K562 (cell line): ENCODE data around the gene ZNF516. TPM values are rescaled to one million over a fixed set of nuclear protein-coding genes. Genes with fewer than 3 reads are reported as not detected.

ENCODE experiments used
- ATAC-seq: fragments of 200-7000 bp; cut with Tn5 transposase; 3 replicates; pipeline ENCODE4 v1.9.1; 2020; ENCODE audit warnings: moderate library complexity
- BruUV-seq: library from RNA; stranded (reverse); fragments of 400-500 nt; replicated peaks from 2 replicates; lab custom pipeline; 2021; lab: Mats Ljungman, UMichigan
- CTCF ChIA-PET: fragments of 300-600 bp; formaldehyde crosslinking; extraction: SDS; loops from one replicate; lab custom pipeline; 2021; ENCODE audit warnings: low intra/inter-chr PET ratio; lab: Yijun Ruan, JAX
- POLR2A ChIA-PET: fragments of 300-600, 350-650 bp; sonication (Branson Sonifier 250); formaldehyde crosslinking; extraction: SDS; loops from one replicate; lab custom pipeline; 2021; ENCODE audit warnings: antibody characterized with exemption, inconsistent platforms; lab: Yijun Ruan, JAX
- DNase-seq, 4 experiments: peaks; one replicate each; pipeline versions ENCODE4 v3.0.0 to v3.0.0-alpha.2; 2011 to 2018; ENCODE audit warnings: low spot score in 3 of 4, mixed read lengths in 3 of 4; ENCODE audit errors: extremely low read depth in 1 of 4
- FAIRE-seq: peaks from 2 replicates; lab custom pipeline; 2011; peaks lifted over from hg19 to GRCh38; lab: Jason Lieb, UNC
- H2AFZ ChIP-seq: 2 replicates; pipeline ENCODE4 v1.6.0; 2011; ENCODE audit warnings: low read depth, low read length, control low read depth, inconsistent platforms
- H3K27ac ChIP-seq: fragments of 200-600 bp; 3 replicates; pipeline ENCODE4 v1.8.0; 2011; ENCODE audit warnings: low read depth, mild to moderate bottlenecking, control low read depth, inconsistent platforms, low read length, moderate library complexity, mixed read lengths; ENCODE audit errors: extremely low read depth
- H3K27me3 ChIP-seq, 2 experiments: fragments of 300-600 bp in 1 of 2; 2 replicates in 1 of 2; 3 replicates in 1 of 2; pipeline versions ENCODE4 v1.6.0 to v1.8.0; 2011; ENCODE audit warnings: inconsistent platforms in 2 of 2, low read length in 2 of 2, mild to moderate bottlenecking in 1 of 2, mixed read lengths in 1 of 2, moderate library complexity in 1 of 2; ENCODE audit not compliant: control insufficient read depth in 2 of 2, insufficient read depth in 2 of 2
- H3K36me3 ChIP-seq: fragments of 300-600 bp; 3 replicates; pipeline ENCODE4 v1.8.0; 2011; ENCODE audit warnings: mild to moderate bottlenecking, low read length, inconsistent platforms; ENCODE audit not compliant: control insufficient read depth, insufficient read depth
- H3K4me1 ChIP-seq, 2 experiments: fragments of 200-600 bp in 1 of 2; replicated peaks in 1 of 2; 2 replicates in 1 of 2; 3 replicates in 1 of 2; pipeline versions ENCODE4 v1.5.1 to v1.8.0; 2011; ENCODE audit warnings: inconsistent platforms in 2 of 2, low read length in 2 of 2, mild to moderate bottlenecking in 1 of 2, mixed read lengths in 1 of 2, moderate library complexity in 1 of 2; ENCODE audit not compliant: control insufficient read depth in 2 of 2, insufficient read depth in 2 of 2
- H3K4me2 ChIP-seq: 2 replicates; pipeline ENCODE4 v1.6.1; 2011; ENCODE audit warnings: low read length, control low read depth, inconsistent platforms, mixed read lengths; ENCODE audit not compliant: insufficient read depth
- H3K4me3 ChIP-seq: fragments of 200-600 bp; sonication (generic), shearing (Covaris generic); 2 replicates; pipeline ENCODE4 v1.5.1; 2016; ENCODE audit warnings: control low read depth, inconsistent platforms
- H3K79me2 ChIP-seq: fragments of 200-600 bp; 3 replicates; pipeline ENCODE4 v1.8.0; 2011; ENCODE audit warnings: low read length, inconsistent platforms; ENCODE audit not compliant: control insufficient read depth, insufficient read depth
- H3K9ac ChIP-seq, 2 experiments: 2 replicates each; pipeline versions ENCODE4 v1.6.0 to v1.6.1; 2011; ENCODE audit warnings: low read depth in 2 of 2, low read length in 2 of 2, control low read depth in 1 of 2, inconsistent platforms in 1 of 2, mild to moderate bottlenecking in 1 of 2, mixed read lengths in 1 of 2; ENCODE audit not compliant: insufficient read depth in 1 of 2
- H3K9me1 ChIP-seq: one replicate; pipeline ENCODE4 v1.6.0; 2011; ENCODE audit warnings: inconsistent platforms, mild to moderate bottlenecking, low read length, moderate library complexity; ENCODE audit not compliant: control insufficient read depth, insufficient read depth
- H3K9me3 ChIP-seq: replicated peaks from 2 replicates; pipeline ENCODE4 v1.5.1; 2011; ENCODE audit warnings: low read depth, low read length, inconsistent platforms; ENCODE audit not compliant: control insufficient read depth, insufficient read depth
- H4K20me1 ChIP-seq: replicated peaks from 2 replicates; pipeline ENCODE4 v1.6.1; 2011; ENCODE audit warnings: low read length, inconsistent platforms, mixed read lengths; ENCODE audit not compliant: control insufficient read depth, insufficient read depth
- ATF1 ChIP-seq, 2 experiments: fragments of 450-650 bp in 1 of 2; IDR thresholded peaks; 2 replicates each; pipeline ENCODE4 v1.6.1; 2016; ENCODE audit warnings: missing compliant biosample characterization in 1 of 2, missing genetic modification characterization in 1 of 2
- CEBPB ChIP-seq: fragments of 450-650 bp; IDR thresholded peaks from 2 replicates; pipeline ENCODE4 v1.6.1; 2016; ENCODE audit warnings: missing genetic modification characterization, missing compliant biosample characterization
- CUX1 ChIP-seq: fragments of 200-800 bp; sonication (Bioruptor generic); IDR thresholded peaks from 2 replicates; pipeline ENCODE4 v1.6.1; 2016; ENCODE audit warnings: missing genetic modification characterization, missing compliant biosample characterization
- NR0B1 ChIP-seq: fragments of 450-650 bp; IDR thresholded peaks from one replicate; pipeline ENCODE4 v1.6.1; 2018; ENCODE audit warnings: mild to moderate bottlenecking, moderate library complexity; ENCODE audit not compliant: partially characterized antibody
- PYGO2 ChIP-seq: fragments of 450-650 bp; IDR thresholded peaks from 2 replicates; pipeline ENCODE4 v1.6.1; 2016; ENCODE audit warnings: mild to moderate bottlenecking, missing genetic modification characterization, moderate library complexity, missing compliant biosample characterization
- RBM34 ChIP-seq: fragments of 200-400 bp; formaldehyde crosslinking; IDR thresholded peaks from 2 replicates; pipeline ENCODE4 v1.6.1; 2018; ENCODE audit warnings: low read length, borderline replicate concordance; ENCODE audit not compliant: insufficient read depth
- SUPT5H ChIP-seq: fragments of 450-650 bp; IDR thresholded peaks from 2 replicates; pipeline ENCODE4 v1.6.1; 2016
- ZNF583 ChIP-seq: fragments of 250-450 bp; sonication (Bioruptor Pico); IDR thresholded peaks from 2 replicates; pipeline ENCODE4 v1.4.0; 2020
- WGBS: fragments of 100-300 bp; shearing (Covaris generic); methylation state at CpG from one replicate; pipeline ENCODE4 v1.1.6; 2016; ENCODE audit warnings: low coverage, mixed read lengths; ENCODE audit not compliant: insufficient coverage; ENCODE audit errors: missing lambda C conversion rate; 5-methylcytosine and 5-hydroxymethylcytosine counted together
- in situ Hi-C: fragments of 300-500 bp; cut with MboI; formaldehyde crosslinking; loops from 4 replicates; pipeline ENCODE4 v1.15.0; 2018; ENCODE audit warnings: inconsistent platforms, mixed read lengths
- intact Hi-C: fragments of 100-400 bp; cut with micrococcal nuclease; formaldehyde crosslinking; loops from 2 replicates; pipeline ENCODE4 v1.14.2; 2022
- polyA plus RNA-seq, 8 experiments: library from polyadenylated mRNA; depleted of rRNA in 4 of 8; stranded (reverse) in 5 of 8; unstranded in 3 of 8; fragments of >200 nt; fragmentation: Nextera tagmentation in 2 of 8; fragmentation: Illumina TruSeq in 1 of 8; extraction: Ambion mirVana in 2 of 8; extraction: Trizol in 1 of 8; gene quantifications; 2 replicates each; pipeline versions ENCODE4 v1.2.1 to v1.2.3, GENCODE V29; 2011 to 2014; ENCODE audit warnings: inconsistent platforms in 1 of 8, missing spikeins in 1 of 8
- total RNA-seq, 7 experiments: library from RNA; depleted of rRNA in 6 of 7; stranded (reverse); fragments of >200 nt in 6 of 7; fragmentation: Illumina TruSeq in 2 of 7; extraction: Trizol in 2 of 7; gene quantifications; 2 replicates each; pipeline versions ENCODE4 v1.2.1 to v1.2.3, GENCODE V29; 2011 to 2021; ENCODE audit warnings: low replicate concordance in 1 of 7

Gene ZNF516
- total and polyA plus RNA-seq, 9 of the 15 experiments (the other 6 are each of a cell fraction or from before 2014, with no cell fraction given), result 0.04 to 0.20 (median 0.08) TPM; not detected in 3

GRCh38 chr18:76328140-76328539 lies 166.9 kb downstream of the ZNF516 start:
- ATAC-seq (no peak), DNase-seq (no peak), FAIRE-seq (no peak)
- TF ChIP-seq CEBPB (no peak), NR0B1 (no peak), PYGO2 (tag) (no peak), RBM34 (no peak), SUPT5H (no peak), ZNF583 (no peak), CUX1 (CRISPR knock-in tag) (no peak), ATF1 (CRISPR knock-in tag; IDR thresholded peaks at IDR 0.05) (no peak), ATF1 (tag; IDR thresholded peaks at IDR 0.05) (no peak)
- H3K27ac ChIP-seq, result no peak overlapping the region
- H3K4me3 ChIP-seq, result no peak overlapping the region
- no peaks in the 10 kb centered on the region for H3K79me2 ChIP-seq
- H3K27me3 ChIP-seq, result no peaks in the 10 kb centered on the region
- no peaks in the 10 kb centered on the region for H3K9me3 ChIP-seq
- no peaks in the 10 kb centered on the region for H3K9me1 ChIP-seq
- H2AFZ ChIP-seq, result no peak overlapping the region
- ChIA-PET POLR2A (interaction anchor here (0.6 kb wide), 1 partner anchor 134 kb away, joined by 4 read pairs; no protein-coding TSS in a partner anchor), CTCF (no interaction called here)
- H4K20me1 ChIP-seq, result no peaks in the 10 kb centered on the region
- no TSS peak for BruUV-seq
- intact Hi-C loops (no loop called here), in situ Hi-C loops (no loop called here)
- H3K4me2 ChIP-seq, result no peak overlapping the region
- H3K4me1 ChIP-seq, result no peaks in the 10 kb centered on the region
- no peak overlapping the region for H3K9ac ChIP-seq
- no peaks in the 10 kb centered on the region for H3K36me3 ChIP-seq
- 0% methylated on average over 3 of the region's 4 CpGs for WGBS
